RWPE1 (cell line): ENCODE data around the gene DNAH8.
"Not testable (repeated sequence)": the region's sequence is repeated elsewhere in the genome, so short reads cannot be mapped to it uniquely, and the experiment has no call there.

Source experiments
- CTCF ChIA-PET: fragments of 350-600 bp; sonication (Branson Sonifier 250); formaldehyde crosslinking; extraction: SDS; loops from one replicate; lab custom pipeline; 2021; lab: Yijun Ruan, JAX
- POLR2A ChIA-PET: fragments of 400-600 bp; formaldehyde crosslinking; extraction: SDS; loops from one replicate; lab custom pipeline; 2020; ENCODE audit warnings: antibody characterized with exemption; ENCODE audit not compliant: low non-redundant PET; lab: Yijun Ruan, JAX
- DNase-seq: peaks from one replicate; pipeline ENCODE4 v3.0.0; 2012; ENCODE audit warnings: low spot score
- H3K27ac ChIP-seq: fragments of 450-650 bp; 2 replicates; pipeline ENCODE4 v1.5.1; 2017
- CTCF ChIP-seq: fragments of 450-650 bp; conservative IDR thresholded peaks from 2 replicates; pipeline ENCODE4 v1.5.1; 2017; ENCODE audit warnings: low read depth, mild to moderate bottlenecking

The DNAH8 gene

GRCh38 chr6:38696345-38696744 is 18.8 kb upstream of the DNAH8 start:
- no peak for TF ChIP-seq CTCF
- ChIA-PET POLR2A (no interaction called here), CTCF (no interaction called here)
- H3K27ac ChIP-seq = no peak overlapping the region
- DNase-seq = no peak

GRCh38 chr6:38697846-38698245 is 17.3 kb upstream of the DNAH8 start:
- ChIA-PET CTCF (no interaction called here), POLR2A (no interaction called here)
- no peak for TF ChIP-seq CTCF
- H3K27ac ChIP-seq = no peak overlapping the region
- no peak for DNase-seq

- DNase-seq, H3K27ac ChIP-seq, CTCF ChIA-PET, POLR2A ChIA-PET: not testable (repeated sequence)
Measured at GRCh38 chr6:38699702-38700101, 15.4 kb upstream of the DNAH8 start.

GRCh38 chr6:38701551-38701950 is 13.6 kb upstream of the DNAH8 start:
- peak overlapping the region; percentile 88 for H3K27ac ChIP-seq
- CTCF ChIA-PET = no interaction called here
- TF ChIP-seq CTCF = no peak
- peak; percentile 44 for DNase-seq
- POLR2A ChIA-PET = interaction anchor here (0.7 kb wide), 1 partner anchor 89 kb away, joined by 5 read pairs; no protein-coding TSS in a partner anchor

GRCh38 chr6:38702558-38703397 is 12.3 kb upstream of the DNAH8 start, which contains the start of gene GLO1:
Gene GLO1, minus strand, starts transcription at chr6:38703145. Its CDS starts 91 bp downstream, at chr6:38703054.
- ChIA-PET POLR2A (interaction anchor here (0.6 to 0.7 kb wide), 6 partner anchors 15 to 1309 kb away, joined by 3 to 7 read pairs (median 4); no protein-coding TSS in a partner anchor), CTCF (interaction anchor here (0.6 to 0.8 kb wide), 3 partner anchors 51 to 1712 kb away, joined by 3 read pairs; no protein-coding TSS in a partner anchor)
- TF ChIP-seq CTCF = no peak
- DNase-seq = peak; percentile 99
- H3K27ac ChIP-seq = peak within 1 kb of the TSS; percentile 88

- H3K27ac ChIP-seq = no peak overlapping the region
- DNase-seq = no peak
- no peak for TF ChIP-seq CTCF
- ChIA-PET CTCF (no interaction called here), POLR2A (no interaction called here)
Measured at GRCh38 chr6:38703949-38704590, 11.0 kb upstream of the DNAH8 start.
